H9 (cell line): ENCODE measurements around the gene TMEM119. TPM values are rescaled to one million over a fixed set of nuclear protein-coding genes. Genes with fewer than 3 reads are reported as not detected.

Experiments
- DNase-seq: peaks from one replicate; pipeline ENCODE4 v3.0.0-alpha.2; 2017
- H2AFZ ChIP-seq: one replicate; pipeline ENCODE4 v1.6.1; 2013; ENCODE audit warnings: mild to moderate bottlenecking, low read length, control low read depth, moderate library complexity
- H2AK5ac ChIP-seq: 2 replicates; pipeline ENCODE4 v1.6.1; 2013; ENCODE audit warnings: low read length, control low read depth, mixed read lengths; ENCODE audit not compliant: insufficient read length
- H2BK120ac ChIP-seq: one replicate; pipeline ENCODE4 v1.6.1; 2013; ENCODE audit warnings: low read depth, mild to moderate bottlenecking, low read length, control low read depth, inconsistent platforms; ENCODE audit not compliant: poor library complexity, severe bottlenecking
- H2BK12ac ChIP-seq: 2 replicates; pipeline ENCODE4 v1.6.1; 2013; ENCODE audit warnings: low read length, control low read depth, mixed read lengths, low read depth; ENCODE audit not compliant: insufficient read length
- H2BK15ac ChIP-seq: 2 replicates; pipeline ENCODE4 v1.6.1; 2013; ENCODE audit warnings: low read depth, low read length, control low read depth
- H2BK20ac ChIP-seq: one replicate; pipeline ENCODE4 v1.6.1; 2013; ENCODE audit warnings: low read depth, mild to moderate bottlenecking, low read length, control low read depth, inconsistent platforms; ENCODE audit not compliant: poor library complexity, severe bottlenecking
- H2BK5ac ChIP-seq: 2 replicates; pipeline ENCODE4 v1.6.1; 2013; ENCODE audit warnings: low read length, control low read depth, mixed read lengths; ENCODE audit not compliant: insufficient read length
- H3K14ac ChIP-seq: 2 replicates; pipeline ENCODE4 v1.6.1; 2013; ENCODE audit warnings: low read length, control low read depth; ENCODE audit not compliant: insufficient read depth
- H3K18ac ChIP-seq: 2 replicates; pipeline ENCODE4 v1.6.1; 2013; ENCODE audit warnings: low read depth, mild to moderate bottlenecking, mixed read lengths, low read length, control low read depth; ENCODE audit not compliant: insufficient read length
- H3K23ac ChIP-seq: 2 replicates; pipeline ENCODE4 v1.6.1; 2013; ENCODE audit warnings: low read length, control low read depth, mixed read lengths, low read depth; ENCODE audit not compliant: insufficient read length
- H3K23me2 ChIP-seq: 2 replicates; pipeline ENCODE4 v1.6.1; 2013; ENCODE audit warnings: low read depth, mild to moderate bottlenecking, mixed read lengths, low read length, control low read depth; ENCODE audit not compliant: insufficient read length, poor library complexity, severe bottlenecking
- H3K27ac ChIP-seq: 2 replicates; pipeline ENCODE4 v1.5.1; 2013; ENCODE audit warnings: low read length, control low read depth, mixed read lengths, low read depth; ENCODE audit not compliant: insufficient read length
- H3K27me3 ChIP-seq: 2 replicates; pipeline ENCODE4 v1.6.1; 2013; ENCODE audit warnings: low read length, control low read depth, inconsistent platforms; ENCODE audit not compliant: insufficient read depth
- H3K4ac ChIP-seq: 2 replicates; pipeline ENCODE4 v1.6.1; 2013; ENCODE audit warnings: low read depth, mild to moderate bottlenecking, control low read depth, inconsistent platforms, low read length, moderate library complexity
- H3K4me1 ChIP-seq: 2 replicates; pipeline ENCODE4 v1.6.1; 2013; ENCODE audit warnings: low read length, control low read depth, inconsistent platforms; ENCODE audit not compliant: insufficient read depth
- H3K4me2 ChIP-seq: 2 replicates; pipeline ENCODE4 v1.6.1; 2013; ENCODE audit warnings: low read length, control low read depth, mixed read lengths; ENCODE audit not compliant: insufficient read length, insufficient read depth
- H3K56ac ChIP-seq: 2 replicates; pipeline ENCODE4 v1.6.1; 2013; ENCODE audit warnings: low read depth, mild to moderate bottlenecking, mixed read lengths, low read length, control low read depth; ENCODE audit not compliant: insufficient read length
- H3K79me1 ChIP-seq: 2 replicates; pipeline ENCODE4 v1.6.1; 2013; ENCODE audit warnings: low read depth, mild to moderate bottlenecking, moderate library complexity, low read length, control low read depth, inconsistent platforms; ENCODE audit not compliant: insufficient read depth, poor library complexity, severe bottlenecking
- H3K79me2 ChIP-seq: 2 replicates; pipeline ENCODE4 v1.6.1; 2013; ENCODE audit warnings: low read length, control low read depth, inconsistent platforms; ENCODE audit not compliant: insufficient read depth
- H3K9ac ChIP-seq: 2 replicates; pipeline ENCODE4 v1.6.1; 2013; ENCODE audit warnings: low read length, control low read depth, mixed read lengths; ENCODE audit not compliant: insufficient read length; ENCODE audit errors: extremely low read depth
- H3K9me3 ChIP-seq: one replicate; pipeline ENCODE4 v1.6.1; 2013; ENCODE audit warnings: low read depth, low read length, inconsistent platforms; ENCODE audit not compliant: control insufficient read depth
- H3T11ph ChIP-seq: one replicate; pipeline ENCODE4 v1.6.1; 2013; ENCODE audit warnings: mild to moderate bottlenecking, low read length, control low read depth, inconsistent platforms
- H4K20me1 ChIP-seq: one replicate; pipeline ENCODE4 v1.6.1; 2013; ENCODE audit not compliant: control insufficient read depth, insufficient read length, insufficient read depth
- H4K5ac ChIP-seq: 2 replicates; pipeline ENCODE4 v1.6.1; 2013; ENCODE audit warnings: low read depth, mild to moderate bottlenecking, mixed read lengths, low read length, control low read depth; ENCODE audit not compliant: insufficient read length
- H4K8ac ChIP-seq: replicated peaks from 2 replicates; pipeline ENCODE4 v1.6.1; 2013; ENCODE audit warnings: low read length, control low read depth, mixed read lengths, low read depth; ENCODE audit not compliant: insufficient read length
- H4K91ac ChIP-seq: 2 replicates; pipeline ENCODE4 v1.6.1; 2013; ENCODE audit warnings: low read depth, mild to moderate bottlenecking, moderate library complexity, mixed read lengths, low read length, control low read depth; ENCODE audit not compliant: insufficient read length
- H3K27ac Mint-ChIP-seq, 3 experiments: 2 replicates in 2 of 3; 3 replicates in 1 of 3; pipeline ENCODE4 v1.8.0; 2020 to 2021; ENCODE audit warnings: mixed read lengths in 3 of 3, mild to moderate bottlenecking in 1 of 3, moderate library complexity in 1 of 3
- H3K27me3 Mint-ChIP-seq: 2 replicates; pipeline ENCODE4 v1.8.0; 2021; ENCODE audit warnings: low read depth, mild to moderate bottlenecking, moderate library complexity, mixed read lengths
- H3K36me3 Mint-ChIP-seq, 3 experiments: 2 replicates in 2 of 3; 3 replicates in 1 of 3; pipeline ENCODE4 v1.8.0; 2020 to 2021; ENCODE audit warnings: low read depth in 3 of 3, mixed read lengths in 3 of 3; ENCODE audit not compliant: insufficient read depth in 1 of 3
- H3K4me1 Mint-ChIP-seq, 2 experiments: 2 replicates each; pipeline ENCODE4 v1.8.0; 2020; ENCODE audit warnings: mixed read lengths in 2 of 2
- H3K4me3 Mint-ChIP-seq, 2 experiments: 2 replicates in 1 of 2; 3 replicates in 1 of 2; pipeline ENCODE4 v1.8.0; 2020 to 2021; ENCODE audit warnings: mild to moderate bottlenecking in 2 of 2, mixed read lengths in 2 of 2, moderate library complexity in 1 of 2
- H3K9me3 Mint-ChIP-seq, 2 experiments: 2 replicates in 1 of 2; 3 replicates in 1 of 2; pipeline ENCODE4 v1.8.0; 2020; ENCODE audit warnings: mild to moderate bottlenecking in 2 of 2, mixed read lengths in 2 of 2, moderate library complexity in 1 of 2
- CTCF ChIP-seq: fragments of 200-600 bp; sonication (generic); conservative IDR thresholded peaks from 3 replicates; pipeline ENCODE4 v1.8.0; 2021; ENCODE audit warnings: antibody characterized with exemption, mild to moderate bottlenecking
- WGBS: extraction: QIAGEN DNeasy Blood & Tissue Kit; methylation state at CpG from one replicate; pipeline ENCODE4 v1.1.7; 2013; ENCODE audit warnings: missing lambda C conversion rate, low lambda C conversion rate, mixed read lengths; ENCODE audit not compliant: insufficient read length; ENCODE audit errors: extremely low coverage; 5-methylcytosine and 5-hydroxymethylcytosine counted together
- total RNA-seq: library from RNA; stranded (reverse); gene quantifications from 2 replicates; pipeline ENCODE4 v1.2.1, GENCODE V29; 2021

Gene TMEM119
- total RNA-seq, 1 experiment from 2014 or later, result not detected

- H3K9me3 Mint-ChIP-seq, result no peaks in the 10 kb centered on the region; a peak in 2 of 5 replicates
- no peak overlapping the region for H2AFZ ChIP-seq
These were observed 24.5 kb upstream of the TMEM119 start for GRCh38 chr12:108622421-108622820.

More at GRCh38 chr12:108622421-108622820, 24.5 kb upstream of the TMEM119 start:
- peak; percentile 73 for DNase-seq
- H3K27ac ChIP-seq, result no peak overlapping the region
- H3K79me2 ChIP-seq, result no peaks in the 10 kb centered on the region
- no peak overlapping the region for H3K56ac ChIP-seq
- no CpG with 5 or more reads among the region's 4 CpGs for WGBS
- no peaks in the 10 kb centered on the region for H3K27me3 Mint-ChIP-seq
- no peak overlapping the region; the same call in 1 of the 2 replicates for H2BK15ac ChIP-seq
- no peak overlapping the region for H2BK5ac ChIP-seq
- peak overlapping the region; percentile 45 for H3K18ac ChIP-seq
- H3K27me3 ChIP-seq, result no peaks in the 10 kb centered on the region
- H3K4me3 Mint-ChIP-seq, result no peak overlapping the region; a peak in 1 of 5 replicates
- H3K14ac ChIP-seq, result peak overlapping the region; percentile 62; the same call in 1 of the 2 replicates
- no peaks in the 10 kb centered on the region for H3K9me3 ChIP-seq
- no peak overlapping the region for H2AK5ac ChIP-seq
- no peaks in the 10 kb centered on the region for H3K79me1 ChIP-seq
- no peak overlapping the region for H3K9ac ChIP-seq
- H3K4ac ChIP-seq, result no peak overlapping the region
- TF ChIP-seq CTCF, result no peak
- peaks cover 3% of the 10 kb centered on the region; the same call in 1 of the 2 replicates for H3K4me1 ChIP-seq
- no peak overlapping the region for H3K23ac ChIP-seq
- H3K4me2 ChIP-seq, result no peak overlapping the region
- no peaks in the 10 kb centered on the region for H3K23me2 ChIP-seq
- H4K5ac ChIP-seq, result no peak overlapping the region
- H4K91ac ChIP-seq, result no peak overlapping the region
- no peak overlapping the region for H3T11ph ChIP-seq
- no peak overlapping the region for H2BK12ac ChIP-seq
- peaks cover 30 to 34% of the 10 kb centered on the region in 2 experiments for H3K4me1 Mint-ChIP-seq
- H3K36me3 Mint-ChIP-seq, result peaks cover 0 to 2% (median 0%) of the 10 kb centered on the region in 3 experiments; a peak in 2 of 7 replicates
- no peak overlapping the region for H2BK120ac ChIP-seq
- peaks cover 2% of the 10 kb centered on the region for H4K20me1 ChIP-seq
- H4K8ac ChIP-seq, result peak overlapping the region; percentile 29
- no peak overlapping the region for H2BK20ac ChIP-seq
- H3K27ac Mint-ChIP-seq, result peak overlapping the region in 1 of 3 experiments; percentile 94; a peak in 2 of 7 replicates
